GM23338 (cell line): ENCODE measurements around the gene NECTIN1. TPM values are rescaled to one million over a fixed set of nuclear protein-coding genes. Genes with fewer than 3 reads are reported as not detected.

Experiments used
- ATAC-seq: fragments of 200-7000 bp; cut with Tn5 transposase; 3 replicates; pipeline ENCODE4 v1.9.1; 2020
- DNase-seq: peaks from one replicate; pipeline ENCODE4 v3.0.0-alpha.2; 2015; ENCODE audit warnings: low spot score
- H2AFZ ChIP-seq: fragments of 200-600 bp; sonication (generic); 2 replicates; pipeline ENCODE4 v1.8.0; 2016; ENCODE audit warnings: antibody characterized with exemption, mild to moderate bottlenecking, moderate library complexity
- H3F3A ChIP-seq: fragments of 200-600 bp; sonication (generic); replicated peaks from 2 replicates; pipeline ENCODE4 v1.8.0; 2017; ENCODE audit warnings: antibody characterized with exemption, mixed run types, low read depth
- H3K27ac ChIP-seq: fragments of 200-600 bp; sonication (generic); 2 replicates; pipeline ENCODE4 v1.6.1; 2016; ENCODE audit warnings: low read depth
- H3K27me3 ChIP-seq: fragments of 200-600 bp; sonication (generic); 2 replicates; pipeline ENCODE4 v1.8.0; 2016; ENCODE audit warnings: mild to moderate bottlenecking, mixed run types, moderate library complexity; ENCODE audit not compliant: insufficient read depth
- H3K36me3 ChIP-seq: fragments of 200-600 bp; sonication (generic); 2 replicates; pipeline ENCODE4 v1.8.0; 2016; ENCODE audit warnings: mild to moderate bottlenecking; ENCODE audit not compliant: insufficient read depth
- H3K4me1 ChIP-seq: fragments of 200-600 bp; sonication (generic); 2 replicates; pipeline ENCODE4 v1.8.0; 2016; ENCODE audit warnings: mild to moderate bottlenecking, moderate library complexity; ENCODE audit not compliant: insufficient read depth
- H3K4me2 ChIP-seq: fragments of 200-600 bp; sonication (generic); 2 replicates; pipeline ENCODE4 v1.7.1; 2017; ENCODE audit warnings: mixed run types
- H3K4me3 ChIP-seq: fragments of 200-600 bp; sonication (generic); 2 replicates; pipeline ENCODE4 v1.6.1; 2016; ENCODE audit warnings: mixed run types
- H3K79me2 ChIP-seq: fragments of 200-600 bp; sonication (generic); replicated peaks from 2 replicates; pipeline ENCODE4 v1.8.0; 2017; ENCODE audit warnings: mild to moderate bottlenecking; ENCODE audit not compliant: insufficient read depth
- H3K9me2 ChIP-seq: fragments of 200-600 bp; sonication (generic); 2 replicates; pipeline ENCODE4 v1.8.0; 2017; ENCODE audit not compliant: insufficient read depth
- H4K20me1 ChIP-seq: fragments of 200-600 bp; sonication (generic); replicated peaks from 2 replicates; pipeline ENCODE4 v1.8.0; 2017; ENCODE audit warnings: mild to moderate bottlenecking; ENCODE audit not compliant: insufficient read depth
- H3K27ac Mint-ChIP-seq: 2 replicates; pipeline ENCODE4 v1.8.0; 2020; ENCODE audit warnings: inconsistent platforms, mild to moderate bottlenecking, moderate library complexity, mixed read lengths
- H3K27me3 Mint-ChIP-seq: 3 replicates; pipeline ENCODE4 v1.8.0; 2022; ENCODE audit warnings: low read depth, mild to moderate bottlenecking, moderate library complexity, mixed read lengths, inconsistent platforms; ENCODE audit not compliant: insufficient read depth, poor library complexity
- H3K36me3 Mint-ChIP-seq: 3 replicates; pipeline ENCODE4 v1.8.0; 2021; ENCODE audit warnings: low read depth, mild to moderate bottlenecking, inconsistent platforms, moderate library complexity, mixed read lengths
- H3K4me1 Mint-ChIP-seq: 3 replicates; pipeline ENCODE4 v1.8.0; 2020; ENCODE audit warnings: mild to moderate bottlenecking, inconsistent platforms, mixed read lengths
- H3K4me3 Mint-ChIP-seq: 3 replicates; pipeline ENCODE4 v1.8.0; 2021; ENCODE audit warnings: moderate library complexity, mild to moderate bottlenecking, inconsistent platforms, mixed read lengths
- H3K9me3 Mint-ChIP-seq: 3 replicates; pipeline ENCODE4 v1.8.0; 2020; ENCODE audit warnings: moderate library complexity, mild to moderate bottlenecking, inconsistent platforms, mixed read lengths
- CREB1 ChIP-seq: fragments of 250-450 bp; sonication (Bioruptor Pico); IDR thresholded peaks from 2 replicates; pipeline ENCODE4 v1.5.0; 2020; ENCODE audit warnings: low read depth, mild to moderate bottlenecking, moderate library complexity
- ZNF331 ChIP-seq: fragments of 250-450 bp; sonication (Bioruptor Pico); IDR thresholded peaks from 2 replicates; pipeline ENCODE4 v1.5.0; 2020; ENCODE audit warnings: low read depth, mild to moderate bottlenecking, moderate library complexity
- polyA plus RNA-seq: library from polyadenylated mRNA; unstranded; fragments of >200 nt; fragmentation: Nextera tagmentation; extraction: Ambion mirVana; gene quantifications from 2 replicates; pipeline ENCODE4 v1.2.1, GENCODE V29; 2016
- total RNA-seq: library from RNA; depleted of rRNA; stranded (reverse); fragments of >200 nt; shearing (Covaris generic); gene quantifications from 2 replicates; pipeline ENCODE4 v1.2.3, GENCODE V29; 2014
- TF ChIP-seq, protein P1 (sequence below): fragments of 250-450 bp; sonication (Bioruptor Pico); IDR thresholded peaks from 2 replicates; pipeline ENCODE4 v1.5.0; 2020; ENCODE audit warnings: mild to moderate bottlenecking, moderate library complexity

Gene NECTIN1
- total and polyA plus RNA-seq, 2 experiments from 2014 or later, result 18.7 to 56.3 TPM

DNA sequence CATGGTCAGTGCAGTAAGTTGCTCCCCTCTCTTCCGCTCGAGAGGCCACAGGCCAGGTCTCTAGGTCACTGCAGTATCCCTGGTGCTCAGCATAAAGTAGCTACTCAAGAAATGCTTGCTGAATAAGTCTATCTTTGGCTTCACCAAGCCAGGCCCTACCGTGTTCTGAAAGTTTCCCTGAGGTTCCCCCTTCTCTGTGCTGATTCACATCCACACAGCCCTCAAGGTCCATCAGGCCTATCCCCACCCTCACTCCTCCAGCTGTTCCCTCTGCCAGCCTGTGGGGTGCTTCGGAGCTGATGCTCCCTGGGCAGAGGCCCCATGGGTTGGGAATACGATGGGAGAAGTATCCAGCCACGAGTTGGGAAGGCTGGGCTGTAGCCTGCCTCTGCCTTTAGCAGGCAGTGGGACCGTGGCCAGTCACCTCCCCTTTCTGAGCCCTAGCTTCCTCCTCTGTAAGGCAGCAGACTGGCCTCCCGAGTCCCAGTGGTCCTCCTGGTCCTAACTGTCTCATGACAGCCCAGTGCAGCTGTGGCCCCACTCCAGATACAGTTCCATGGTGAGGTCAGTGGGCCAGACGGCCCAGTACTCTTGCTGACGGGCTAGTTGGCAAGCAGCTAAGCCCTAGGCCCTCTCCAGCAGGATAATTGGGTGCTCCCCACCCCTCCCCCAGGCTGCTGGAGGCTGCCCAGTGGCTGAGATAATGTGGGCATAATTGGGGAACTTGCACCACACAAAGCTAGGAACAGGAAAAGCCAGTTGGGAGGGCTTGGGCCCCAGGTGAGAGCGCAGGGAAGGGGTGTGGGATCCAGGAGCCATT, 48.2 kb downstream of the NECTIN1 start:
- no peak overlapping the region for H3K27ac Mint-ChIP-seq

More for the DNA sequence above, 48.2 kb downstream of the NECTIN1 start:
- Histone ChIP-seq H3F3A (no peaks in the 10 kb centered on the region), H4K20me1 (peaks cover 33% of the 10 kb centered on the region), H3K4me2 (no peak overlapping the region), H3K27ac (no peak overlapping the region), H2AFZ (no peak overlapping the region), H3K9me2 (no peaks in the 10 kb centered on the region), H3K79me2 (peaks cover 32% of the 10 kb centered on the region), H3K4me1 (peaks cover 7% of the 10 kb centered on the region; the same call in 1 of the 2 replicates), H3K27me3 (no peaks in the 10 kb centered on the region), H3K36me3 (peaks cover 17% of the 10 kb centered on the region; the same call in 1 of the 2 replicates), H3K4me3 (no peak overlapping the region)
- peaks cover 30% of the 10 kb centered on the region for H3K4me1 Mint-ChIP-seq
- TF ChIP-seq CREB1 (CRISPR knock-in tag) (no peak), ZNF331 (CRISPR knock-in tag) (no peak)
- TF ChIP-seq, protein P1, sequence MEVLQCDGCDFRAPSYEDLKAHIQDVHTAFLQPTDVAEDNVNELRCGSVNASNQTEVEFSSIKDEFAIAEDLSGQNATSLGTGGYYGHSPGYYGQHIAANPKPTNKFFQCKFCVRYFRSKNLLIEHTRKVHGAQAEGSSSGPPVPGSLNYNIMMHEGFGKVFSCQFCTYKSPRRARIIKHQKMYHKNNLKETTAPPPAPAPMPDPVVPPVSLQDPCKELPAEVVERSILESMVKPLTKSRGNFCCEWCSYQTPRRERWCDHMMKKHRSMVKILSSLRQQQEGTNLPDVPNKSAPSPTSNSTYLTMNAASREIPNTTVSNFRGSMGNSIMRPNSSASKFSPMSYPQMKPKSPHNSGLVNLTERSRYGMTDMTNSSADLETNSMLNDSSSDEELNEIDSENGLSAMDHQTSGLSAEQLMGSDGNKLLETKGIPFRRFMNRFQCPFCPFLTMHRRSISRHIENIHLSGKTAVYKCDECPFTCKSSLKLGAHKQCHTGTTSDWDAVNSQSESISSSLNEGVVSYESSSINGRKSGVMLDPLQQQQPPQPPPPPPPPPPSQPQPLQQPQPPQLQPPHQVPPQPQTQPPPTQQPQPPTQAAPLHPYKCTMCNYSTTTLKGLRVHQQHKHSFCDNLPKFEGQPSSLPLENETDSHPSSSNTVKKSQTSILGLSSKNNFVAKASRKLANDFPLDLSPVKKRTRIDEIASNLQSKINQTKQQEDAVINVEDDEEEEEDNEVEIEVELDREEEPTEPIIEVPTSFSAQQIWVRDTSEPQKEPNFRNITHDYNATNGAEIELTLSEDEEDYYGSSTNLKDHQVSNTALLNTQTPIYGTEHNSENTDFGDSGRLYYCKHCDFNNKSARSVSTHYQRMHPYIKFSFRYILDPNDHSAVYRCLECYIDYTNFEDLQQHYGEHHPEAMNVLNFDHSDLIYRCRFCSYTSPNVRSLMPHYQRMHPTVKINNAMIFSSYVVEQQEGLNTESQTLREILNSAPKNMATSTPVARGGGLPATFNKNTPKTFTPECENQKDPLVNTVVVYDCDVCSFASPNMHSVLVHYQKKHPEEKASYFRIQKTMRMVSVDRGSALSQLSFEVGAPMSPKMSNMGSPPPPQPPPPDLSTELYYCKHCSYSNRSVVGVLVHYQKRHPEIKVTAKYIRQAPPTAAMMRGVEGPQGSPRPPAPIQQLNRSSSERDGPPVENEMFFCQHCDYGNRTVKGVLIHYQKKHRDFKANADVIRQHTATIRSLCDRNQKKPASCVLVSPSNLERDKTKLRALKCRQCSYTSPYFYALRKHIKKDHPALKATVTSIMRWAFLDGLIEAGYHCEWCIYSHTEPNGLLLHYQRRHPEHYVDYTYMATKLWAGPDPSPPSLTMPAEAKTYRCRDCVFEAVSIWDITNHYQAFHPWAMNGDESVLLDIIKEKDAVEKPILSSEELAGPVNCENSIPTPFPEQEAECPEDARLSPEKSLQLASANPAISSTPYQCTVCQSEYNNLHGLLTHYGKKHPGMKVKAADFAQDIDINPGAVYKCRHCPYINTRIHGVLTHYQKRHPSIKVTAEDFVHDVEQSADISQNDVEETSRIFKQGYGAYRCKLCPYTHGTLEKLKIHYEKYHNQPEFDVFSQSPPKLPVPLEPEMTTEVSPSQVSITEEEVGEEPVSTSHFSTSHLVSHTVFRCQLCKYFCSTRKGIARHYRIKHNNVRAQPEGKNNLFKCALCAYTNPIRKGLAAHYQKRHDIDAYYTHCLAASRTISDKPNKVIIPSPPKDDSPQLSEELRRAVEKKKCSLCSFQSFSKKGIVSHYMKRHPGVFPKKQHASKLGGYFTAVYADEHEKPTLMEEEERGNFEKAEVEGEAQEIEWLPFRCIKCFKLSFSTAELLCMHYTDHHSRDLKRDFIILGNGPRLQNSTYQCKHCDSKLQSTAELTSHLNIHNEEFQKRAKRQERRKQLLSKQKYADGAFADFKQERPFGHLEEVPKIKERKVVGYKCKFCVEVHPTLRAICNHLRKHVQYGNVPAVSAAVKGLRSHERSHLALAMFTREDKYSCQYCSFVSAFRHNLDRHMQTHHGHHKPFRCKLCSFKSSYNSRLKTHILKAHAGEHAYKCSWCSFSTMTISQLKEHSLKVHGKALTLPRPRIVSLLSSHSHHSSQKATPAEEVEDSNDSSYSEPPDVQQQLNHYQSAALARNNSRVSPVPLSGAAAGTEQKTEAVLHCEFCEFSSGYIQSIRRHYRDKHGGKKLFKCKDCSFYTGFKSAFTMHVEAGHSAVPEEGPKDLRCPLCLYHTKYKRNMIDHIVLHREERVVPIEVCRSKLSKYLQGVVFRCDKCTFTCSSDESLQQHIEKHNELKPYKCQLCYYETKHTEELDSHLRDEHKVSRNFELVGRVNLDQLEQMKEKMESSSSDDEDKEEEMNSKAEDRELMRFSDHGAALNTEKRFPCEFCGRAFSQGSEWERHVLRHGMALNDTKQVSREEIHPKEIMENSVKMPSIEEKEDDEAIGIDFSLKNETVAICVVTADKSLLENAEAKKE, result no peak
- DNase-seq (no peak), ATAC-seq (no peak)
- H3K9me3 Mint-ChIP-seq, result peaks cover 23% of the 10 kb centered on the region; the same call in 2 of the 3 replicates
- H3K4me3 Mint-ChIP-seq, result no peak overlapping the region
- peaks cover 47% of the 10 kb centered on the region for H3K36me3 Mint-ChIP-seq
- H3K27me3 Mint-ChIP-seq, result peaks cover 20% of the 10 kb centered on the region
